Transverse colon (tissue), 4 donors: ENCODE data around the gene CYP2A6.

Experiments
- POLR2A ChIP-seq: fragments of 450-650 bp; IDR thresholded peaks from one replicate; pipeline ENCODE4 v1.6.1; 2016; ENCODE audit warnings: antibody characterized with exemption, mild to moderate bottlenecking, moderate library complexity
- POLR2AphosphoS5 ChIP-seq, 3 donors: sonication (generic); formaldehyde crosslinking; IDR thresholded peaks; one replicate each; pipeline ENCODE4 v1.6.1; 2016; ENCODE audit warnings: antibody characterized with exemption in 3 of 3
- TF ChIP-seq, protein P1 (sequence below), 5 experiments: fragments of 200-600 bp in 3 of 5; fragments of 450-650 bp in 2 of 5; sonication (generic) in 3 of 5; IDR thresholded peaks; 1 replicate in 2 of 5; 2 replicates in 3 of 5; pipeline ENCODE4 v1.5.1; 2016 to 2017; ENCODE audit warnings: antibody characterized with exemption in 5 of 5, inconsistent platforms in 3 of 5, mild to moderate bottlenecking in 2 of 5, moderate library complexity in 1 of 5

DNA sequence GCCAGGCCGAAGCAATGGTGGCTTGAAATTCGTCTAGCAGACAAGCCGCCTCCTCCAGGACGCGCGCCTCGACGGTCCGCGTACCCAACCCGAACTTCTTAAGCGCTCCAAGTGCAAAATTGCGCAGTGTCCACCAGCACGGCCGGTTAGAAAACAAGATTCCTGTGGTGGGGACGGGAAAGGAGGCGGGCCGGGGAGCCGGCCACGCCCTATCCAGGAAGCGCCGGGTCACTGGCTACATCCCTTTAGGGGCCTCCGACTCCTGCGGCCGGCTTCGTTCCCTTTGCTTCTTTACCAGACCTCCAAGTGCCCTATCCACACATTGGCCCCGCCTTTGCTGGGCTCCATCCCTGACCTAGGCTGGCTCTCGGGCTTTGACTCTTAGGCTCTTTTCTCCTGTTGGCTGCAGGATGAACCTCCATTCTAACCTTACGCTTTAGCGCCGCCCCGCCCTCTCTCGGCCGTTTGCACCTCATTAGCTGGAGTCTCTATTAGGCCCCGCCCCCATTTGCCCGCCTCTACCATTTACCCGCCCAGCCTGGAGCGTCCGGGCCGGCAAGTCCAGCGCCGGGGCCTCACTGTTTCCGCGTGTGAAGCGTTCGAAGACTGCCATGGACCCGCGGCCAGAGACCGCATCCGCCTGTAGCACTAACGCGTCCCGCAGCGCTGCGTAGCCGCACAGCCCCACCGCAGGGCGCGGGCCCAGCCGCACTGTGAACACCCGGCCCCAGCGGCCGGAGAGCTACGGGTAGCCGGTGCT lies 39.4 kb downstream of the CYP2A6 start:
- TF ChIP-seq, protein P1, sequence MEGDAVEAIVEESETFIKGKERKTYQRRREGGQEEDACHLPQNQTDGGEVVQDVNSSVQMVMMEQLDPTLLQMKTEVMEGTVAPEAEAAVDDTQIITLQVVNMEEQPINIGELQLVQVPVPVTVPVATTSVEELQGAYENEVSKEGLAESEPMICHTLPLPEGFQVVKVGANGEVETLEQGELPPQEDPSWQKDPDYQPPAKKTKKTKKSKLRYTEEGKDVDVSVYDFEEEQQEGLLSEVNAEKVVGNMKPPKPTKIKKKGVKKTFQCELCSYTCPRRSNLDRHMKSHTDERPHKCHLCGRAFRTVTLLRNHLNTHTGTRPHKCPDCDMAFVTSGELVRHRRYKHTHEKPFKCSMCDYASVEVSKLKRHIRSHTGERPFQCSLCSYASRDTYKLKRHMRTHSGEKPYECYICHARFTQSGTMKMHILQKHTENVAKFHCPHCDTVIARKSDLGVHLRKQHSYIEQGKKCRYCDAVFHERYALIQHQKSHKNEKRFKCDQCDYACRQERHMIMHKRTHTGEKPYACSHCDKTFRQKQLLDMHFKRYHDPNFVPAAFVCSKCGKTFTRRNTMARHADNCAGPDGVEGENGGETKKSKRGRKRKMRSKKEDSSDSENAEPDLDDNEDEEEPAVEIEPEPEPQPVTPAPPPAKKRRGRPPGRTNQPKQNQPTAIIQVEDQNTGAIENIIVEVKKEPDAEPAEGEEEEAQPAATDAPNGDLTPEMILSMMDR (IDR thresholded peaks at IDR 0.05), result peak in 2 of 5 experiments; percentile 38 to 39
- TF ChIP-seq POLR2A (peak; percentile 17), POLR2AphosphoS5 (IDR thresholded peaks at IDR 0.05) (peak in 2 of 3 donors; percentile 10 to 27)
